Measurements from ENCODE around the gene DUSP18.
A peak's percentile ranks its signal among the peaks of the same experiment; 100 is the strongest.
"Not testable (repeated sequence)": the region's sequence is repeated elsewhere in the genome, so short reads cannot be mapped to it uniquely, and the experiment has no call there.

The DUSP18 gene

DNA sequence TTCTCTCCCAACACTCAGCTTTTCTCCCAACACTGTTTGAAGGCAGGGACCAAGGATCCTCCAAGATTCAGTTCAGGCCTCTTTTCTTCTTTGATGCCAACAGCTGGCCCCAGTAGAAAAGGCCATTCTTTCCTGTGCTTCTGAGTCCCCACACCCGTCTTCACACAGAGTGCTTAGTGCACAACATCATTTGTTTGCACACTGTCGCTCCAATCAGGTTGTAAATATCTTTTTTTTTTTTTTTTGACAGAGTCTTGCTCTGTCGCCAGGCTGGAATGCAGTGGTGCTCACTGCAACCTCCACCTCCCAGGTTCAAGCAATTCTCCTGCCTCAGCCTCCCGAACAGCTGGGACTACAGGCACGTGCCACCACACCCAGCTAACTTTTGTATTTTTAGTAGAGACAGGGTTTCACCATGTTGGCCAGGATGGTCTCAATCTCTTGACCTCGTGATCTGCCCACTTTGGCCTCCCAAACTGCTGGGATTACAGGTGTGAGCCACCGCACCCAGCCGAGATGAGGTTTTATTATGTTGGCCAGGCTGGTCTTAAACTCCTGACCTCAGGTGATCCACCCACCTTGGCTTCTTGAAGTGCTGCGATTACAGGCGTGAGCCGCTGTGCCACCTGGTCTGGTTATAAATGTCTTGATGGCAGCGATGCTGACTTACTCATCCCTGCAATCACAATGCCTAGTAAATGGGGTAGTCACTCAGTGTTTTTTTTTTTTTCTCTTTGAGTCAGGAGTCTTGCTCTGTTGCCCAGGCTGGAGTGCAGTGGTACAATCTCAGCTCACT, 12.4 kb upstream of the DUSP18 start:
- not testable (repeated sequence) for DNase-seq (ENCODE audit: low spot score)

DNA sequence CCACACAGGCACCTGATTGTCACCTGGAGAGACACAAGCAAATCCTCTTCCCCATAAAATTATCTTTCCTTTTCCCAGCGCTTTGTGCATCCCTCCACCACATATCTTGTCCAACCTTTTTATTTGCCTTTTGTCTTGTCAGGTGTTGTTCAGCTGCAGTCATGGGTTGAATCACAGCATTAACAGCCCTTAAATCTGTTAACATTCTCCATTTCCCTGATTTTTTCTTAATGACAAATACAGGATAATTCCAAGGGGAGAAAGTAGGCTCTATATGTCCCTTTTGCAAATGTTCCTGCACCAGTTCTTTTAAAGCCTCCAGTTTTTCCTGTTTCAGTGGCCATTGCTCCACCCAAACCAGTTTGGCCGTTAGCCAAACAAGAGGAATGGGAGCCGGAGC, 8.9 kb upstream of the DUSP18 start:
- DNase-seq (ENCODE audit: low spot score) = not testable (repeated sequence)

DNA sequence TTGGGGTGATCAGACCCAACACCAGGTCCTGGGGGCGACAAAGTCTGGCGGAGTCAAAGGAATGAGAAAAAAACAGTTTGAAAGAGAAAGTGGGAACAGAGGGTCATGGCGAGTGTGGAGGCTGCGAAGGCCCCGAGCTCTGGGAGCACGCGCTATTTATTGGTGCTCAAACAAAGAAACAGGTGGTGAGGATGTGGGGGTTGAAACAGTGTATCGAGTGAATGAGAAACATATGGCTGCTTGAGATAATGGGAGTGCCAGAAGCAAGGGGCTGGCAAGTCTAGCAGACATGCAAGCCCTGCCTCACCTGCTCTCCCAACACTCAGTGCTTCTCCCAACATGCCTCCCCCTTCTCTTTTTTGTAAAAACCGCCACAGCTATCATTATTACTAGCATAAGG, 7.8 kb upstream of the DUSP18 start:
- DNase-seq (ENCODE audit: low spot score) = no peak

DNA sequence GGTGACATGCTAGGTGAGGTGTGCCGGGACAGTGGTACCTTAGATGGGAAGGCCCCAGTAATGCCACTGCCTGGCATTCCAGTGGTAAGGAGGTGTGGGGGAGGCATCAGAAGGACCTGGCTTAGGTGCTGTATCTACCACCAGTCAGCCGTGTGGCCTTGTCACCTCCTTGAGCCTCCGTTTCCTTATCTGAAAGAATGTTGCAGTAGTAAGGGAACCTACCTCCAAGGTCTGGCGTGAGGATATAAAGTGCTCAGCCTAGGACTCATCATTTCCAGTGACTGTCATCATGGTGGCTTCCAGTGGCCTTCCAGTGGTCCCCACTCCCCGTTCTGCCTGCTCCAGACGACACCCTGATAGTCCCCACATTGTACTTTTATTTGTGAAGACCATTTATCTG, 6.8 kb upstream of the DUSP18 start:
- no peak for DNase-seq (ENCODE audit: low spot score)

DNA sequence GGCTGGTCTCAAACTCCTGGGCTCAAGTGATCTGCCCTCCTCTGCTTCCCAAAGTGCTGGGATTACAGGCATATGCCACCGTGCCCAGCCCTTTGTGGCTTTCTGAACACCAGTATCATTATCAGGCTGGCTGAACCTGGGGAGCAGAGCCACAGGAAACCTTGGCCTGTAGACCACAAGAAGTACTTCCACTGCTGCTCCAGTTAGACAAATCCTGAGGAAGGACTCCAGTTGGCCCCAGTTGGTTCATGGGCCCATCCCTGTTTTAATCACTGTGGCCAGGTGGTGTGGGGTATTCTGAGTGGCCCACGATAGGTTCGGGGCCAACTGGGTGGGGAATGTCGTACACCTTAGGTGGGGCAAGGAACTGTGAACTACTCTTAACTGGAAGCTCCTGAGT, 5.5 kb upstream of the DUSP18 start:
- DNase-seq (ENCODE audit: low spot score) = no peak

DNA sequence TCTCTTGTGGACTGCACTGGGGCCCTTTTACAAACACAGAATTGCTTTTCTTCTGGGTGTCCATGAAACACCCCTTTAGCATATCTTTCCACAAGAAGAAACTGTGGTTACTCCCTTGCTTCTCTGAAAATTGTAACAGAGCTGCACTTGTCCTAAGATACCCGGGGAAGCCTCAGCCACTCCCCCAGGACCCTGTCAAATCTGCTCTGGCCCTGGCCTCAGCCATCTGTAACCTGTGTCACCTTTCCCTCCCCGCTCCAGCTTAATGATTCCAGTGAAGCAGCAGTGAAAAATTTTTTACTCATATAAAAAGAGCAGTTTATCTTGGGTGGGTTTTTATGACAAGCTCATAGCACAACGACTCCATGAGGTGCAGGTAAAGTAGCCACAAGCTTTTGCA, 3.4 kb upstream of the DUSP18 start:
- no peak for DNase-seq (ENCODE audit: low spot score)

DNA sequence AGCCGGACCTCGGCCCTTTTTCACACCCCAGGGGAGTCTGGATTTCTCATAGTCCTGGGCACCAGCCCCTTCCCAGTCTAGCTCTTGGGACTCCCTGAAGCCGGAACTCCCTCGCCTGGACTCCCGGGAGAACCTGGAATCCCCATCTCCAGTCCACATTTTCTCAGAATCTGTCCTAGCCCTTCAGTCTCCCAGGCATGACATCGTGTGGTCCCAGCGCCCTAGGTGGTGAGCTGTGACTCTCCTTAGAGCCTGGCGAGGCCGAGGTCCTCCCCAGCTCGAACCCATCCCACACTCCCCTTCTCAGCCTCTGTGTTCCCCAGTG, 673 bp upstream of the DUSP18 start:
- no peak for DNase-seq (ENCODE audit: low spot score)

DNA sequence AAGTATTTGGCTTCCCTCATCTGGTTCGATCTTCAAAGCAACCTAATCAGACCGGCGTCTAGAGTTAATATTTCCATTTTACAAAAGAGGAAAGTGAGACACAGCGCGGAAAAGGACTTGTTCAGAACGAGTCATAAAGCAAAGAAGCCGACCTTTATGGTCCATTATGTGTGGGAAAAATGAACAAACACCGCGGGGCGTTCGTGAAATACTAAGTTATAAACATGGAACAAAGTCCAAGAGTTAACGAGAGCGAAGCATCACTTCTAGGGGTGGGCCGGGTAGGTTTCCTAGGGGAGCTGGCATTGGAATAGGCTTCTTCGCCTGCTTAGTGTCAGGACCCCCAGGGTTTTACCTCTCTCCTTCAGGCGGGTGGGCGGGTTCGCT, 575 bp downstream of the DUSP18 start:
- no peak for DNase-seq (ENCODE audit: low spot score)

DNA sequence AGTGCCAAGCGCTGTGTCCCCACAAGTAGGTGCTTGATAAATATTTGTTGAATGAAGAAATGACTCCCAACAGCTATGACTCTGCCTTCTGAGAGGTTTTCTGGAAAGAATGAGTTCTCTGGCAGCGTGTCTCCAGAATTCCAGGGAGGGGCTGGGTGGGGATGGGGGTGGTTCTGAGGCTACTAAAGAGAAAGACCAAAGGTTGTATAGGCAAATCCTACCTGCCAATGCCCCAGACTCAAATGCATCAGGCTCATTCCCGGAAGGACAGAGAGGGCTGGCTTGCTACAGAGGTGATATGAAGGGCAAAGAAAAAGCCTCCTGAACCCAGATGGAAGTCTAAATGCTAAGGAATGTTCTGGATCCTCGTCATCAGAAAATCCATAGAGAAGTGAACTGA, 1.9 kb downstream of the DUSP18 start:
- DNase-seq (ENCODE audit: low spot score) = no peak

DNA sequence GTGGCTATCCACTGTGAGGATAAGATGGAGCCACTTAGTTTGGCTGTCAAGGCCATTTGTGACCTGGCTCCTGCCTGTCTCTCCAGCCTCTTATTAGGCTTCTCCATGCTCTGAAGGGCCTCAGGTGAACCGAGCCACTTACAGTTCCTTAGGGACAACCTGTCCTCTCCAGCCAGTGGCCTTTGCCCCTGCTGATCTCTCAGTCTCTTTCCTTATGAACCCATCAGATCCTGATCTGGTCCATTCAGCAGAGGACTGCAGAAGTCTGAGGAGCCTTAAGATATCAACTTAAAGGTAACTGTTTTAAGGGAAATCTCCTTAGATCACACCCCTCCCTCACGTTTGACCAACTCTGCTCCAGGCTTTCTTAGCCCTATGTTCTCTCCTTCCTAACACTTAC, 2.4 kb downstream of the DUSP18 start:
- no peak for DNase-seq (ENCODE audit: low spot score)

DNA sequence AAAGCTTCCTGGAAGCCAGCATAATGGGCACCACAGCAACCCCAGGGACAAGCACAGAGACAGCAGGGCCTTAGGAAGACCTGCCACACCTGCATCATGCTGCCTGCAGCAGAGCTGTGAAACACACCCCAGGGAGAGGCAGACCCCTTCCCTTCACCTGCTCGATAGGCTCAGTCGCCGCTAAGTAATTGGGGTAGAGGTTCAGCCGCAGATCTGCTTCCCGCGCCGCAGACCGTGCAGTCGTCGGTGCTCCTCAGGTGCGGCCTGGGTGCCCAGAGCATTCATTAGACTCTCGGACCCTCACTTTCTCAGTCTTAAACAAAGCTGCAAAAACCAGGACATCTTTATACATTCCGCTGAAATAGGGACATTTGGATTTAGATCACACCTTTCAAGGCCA, 2.9 kb downstream of the DUSP18 start:
- no peak for DNase-seq (ENCODE audit: low spot score)

DNA sequence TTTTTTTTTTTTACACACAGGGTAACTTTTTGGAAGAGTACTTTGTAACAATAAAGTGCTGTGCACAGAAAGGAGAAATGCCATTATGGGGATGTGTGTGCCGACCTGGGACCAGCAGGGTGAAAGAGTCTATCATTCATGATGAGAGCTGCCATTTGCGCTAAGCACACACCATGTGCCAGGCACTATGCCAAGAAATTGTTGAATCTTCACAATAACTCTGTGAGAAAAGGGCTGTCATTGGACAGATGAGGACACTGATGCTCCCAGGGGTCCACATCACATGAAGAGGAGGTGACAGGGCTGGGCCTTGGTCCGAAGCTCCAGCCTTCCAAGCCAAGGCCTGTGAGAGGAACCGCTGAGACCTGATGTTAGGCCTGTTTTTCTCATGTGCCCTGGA, 5.6 kb downstream of the DUSP18 start:
- DNase-seq (ENCODE audit: low spot score) = no peak

DNA sequence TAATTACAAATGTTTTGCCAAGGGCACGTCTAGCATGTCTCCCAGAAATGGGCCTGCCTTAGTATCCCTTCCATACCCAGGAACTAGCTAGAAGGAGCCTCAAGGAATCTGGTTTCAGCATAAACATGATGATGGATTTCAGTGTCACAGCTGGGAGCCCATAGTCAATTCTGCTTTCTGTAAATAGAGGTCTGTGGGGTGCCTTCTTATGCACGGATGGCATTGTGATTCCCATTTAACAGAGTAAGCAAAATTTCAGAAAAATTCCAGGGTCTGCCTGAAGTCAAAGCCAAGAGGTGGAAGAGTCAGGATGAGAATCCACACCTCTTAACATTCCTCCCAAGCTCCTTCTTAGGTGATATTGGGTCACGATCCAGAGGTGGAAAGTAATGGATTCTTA, 12.1 kb downstream of the DUSP18 start:
- no peak for DNase-seq (ENCODE audit: low spot score)

DNA sequence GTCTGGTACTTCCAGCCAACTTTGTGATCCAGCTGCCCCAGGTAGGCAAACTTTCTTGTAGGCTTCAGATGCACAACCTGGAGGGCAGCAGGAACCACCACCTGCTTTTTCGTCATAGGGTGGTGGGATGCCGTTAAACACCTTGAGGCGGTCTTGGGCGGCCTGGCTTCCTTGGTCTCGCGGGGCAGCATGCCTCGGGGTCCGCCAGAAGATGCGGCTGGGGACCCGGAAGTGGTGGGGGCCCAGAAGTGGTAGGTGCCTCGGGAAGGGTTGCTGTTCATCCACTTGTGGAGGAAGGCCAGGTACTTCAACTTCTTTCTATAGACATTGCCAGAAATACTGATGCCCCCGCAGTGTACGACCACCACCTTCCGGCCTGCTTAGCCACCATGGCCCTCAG, 13.3 kb downstream of the DUSP18 start:
- DNase-seq (ENCODE audit: low spot score) = peak; percentile 32

DNA sequence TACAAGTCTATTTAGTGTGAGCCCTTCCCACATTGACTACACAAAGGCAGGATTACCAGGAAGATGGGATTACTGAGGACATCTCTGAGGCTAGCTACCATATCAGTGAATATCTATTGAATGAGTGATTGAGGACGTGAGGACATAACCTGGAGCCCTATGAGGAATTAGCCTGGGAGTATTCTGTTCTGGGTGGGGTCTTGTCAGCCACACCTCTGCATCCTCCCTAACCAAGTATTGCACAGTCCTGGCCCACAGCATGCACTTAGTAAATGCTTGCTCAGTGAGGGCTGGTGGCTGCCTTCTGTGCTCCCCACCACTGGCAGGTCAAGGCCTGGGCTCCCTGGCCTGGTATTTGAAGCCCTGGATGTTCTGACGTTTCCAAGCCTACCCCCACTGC, 14.8 kb downstream of the DUSP18 start:
- DNase-seq (ENCODE audit: low spot score) = no peak

DNA sequence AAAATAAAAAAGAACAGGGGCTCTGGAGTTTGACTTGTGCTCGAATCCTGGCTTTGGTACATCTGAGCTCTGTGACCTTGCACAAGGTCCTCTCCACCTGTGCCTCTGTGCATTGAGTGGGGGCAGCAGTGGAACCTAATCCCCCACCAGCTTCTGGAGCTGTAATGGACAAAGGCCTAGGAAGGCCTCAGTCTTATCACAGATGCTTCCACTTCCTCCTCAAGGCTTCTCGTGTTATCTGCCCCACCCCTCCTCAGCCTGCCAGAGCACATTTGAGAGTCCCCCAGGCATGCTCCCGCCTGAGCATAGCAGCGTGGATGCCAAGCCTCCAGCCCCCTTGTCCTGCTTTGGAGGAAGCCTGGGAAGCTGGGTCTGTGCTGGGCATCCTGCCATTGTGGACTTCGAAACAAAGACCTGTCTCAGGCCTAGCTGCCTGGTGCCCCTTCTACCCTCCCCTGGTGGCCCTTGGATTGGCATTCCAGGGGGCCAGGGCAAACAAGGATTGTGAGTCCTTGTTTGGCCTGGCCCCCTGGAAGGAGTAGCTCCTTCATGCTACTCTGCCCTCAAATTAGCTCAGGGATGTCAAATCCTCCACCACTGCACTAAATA, 17.1 kb downstream of the DUSP18 start:
- no peak for DNase-seq (ENCODE audit: low spot score)

DNA sequence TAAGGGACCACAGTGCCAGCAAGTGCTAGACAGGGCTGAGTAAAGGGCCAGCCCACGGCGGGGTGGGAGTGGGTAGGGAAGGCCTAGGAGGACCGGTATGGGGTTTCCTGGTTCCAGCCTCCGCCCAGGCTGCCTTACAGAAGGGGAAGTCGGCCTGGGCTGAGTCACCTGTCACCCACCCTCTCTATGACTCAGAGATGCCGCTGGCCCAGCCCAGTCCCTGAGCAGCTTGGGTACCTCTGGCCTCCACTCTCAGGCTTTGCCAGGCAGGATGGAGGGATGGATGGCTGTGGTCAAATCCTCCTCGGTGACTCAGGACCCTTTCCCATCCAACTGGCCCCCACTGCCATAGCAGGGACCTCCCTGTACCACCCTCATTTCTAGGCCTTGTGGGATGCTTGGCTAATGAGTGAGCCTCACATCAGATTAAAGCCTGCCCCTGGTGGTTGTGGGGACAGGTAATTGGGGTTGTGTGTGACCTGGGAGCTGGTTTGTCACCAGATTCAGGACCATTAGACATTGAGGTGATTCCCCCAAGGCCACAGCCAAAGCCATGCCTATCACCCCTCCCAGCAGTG, 18.2 kb downstream of the DUSP18 start:
- DNase-seq (ENCODE audit: low spot score) = no peak

DNA sequence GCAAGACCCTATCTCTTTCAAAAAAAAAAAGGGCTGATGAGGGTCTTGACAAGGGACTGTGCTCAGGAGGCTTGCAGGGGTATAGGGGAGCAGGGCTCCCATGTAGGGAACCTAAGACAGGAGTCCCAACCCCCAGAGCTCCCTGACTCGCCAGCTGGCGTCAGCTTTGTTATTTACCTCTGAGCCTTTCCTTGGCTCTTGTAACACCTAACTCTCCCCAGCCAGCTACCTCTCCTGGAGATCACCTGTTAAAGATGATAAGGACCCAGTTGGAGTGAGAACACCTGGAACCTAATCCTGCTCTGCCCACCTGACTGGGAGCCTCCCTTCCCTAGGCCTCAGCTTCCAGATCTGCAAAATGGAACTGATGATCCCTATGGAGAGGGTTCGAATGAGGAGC, 18.9 kb downstream of the DUSP18 start:
- no peak for DNase-seq (ENCODE audit: low spot score)

DNA sequence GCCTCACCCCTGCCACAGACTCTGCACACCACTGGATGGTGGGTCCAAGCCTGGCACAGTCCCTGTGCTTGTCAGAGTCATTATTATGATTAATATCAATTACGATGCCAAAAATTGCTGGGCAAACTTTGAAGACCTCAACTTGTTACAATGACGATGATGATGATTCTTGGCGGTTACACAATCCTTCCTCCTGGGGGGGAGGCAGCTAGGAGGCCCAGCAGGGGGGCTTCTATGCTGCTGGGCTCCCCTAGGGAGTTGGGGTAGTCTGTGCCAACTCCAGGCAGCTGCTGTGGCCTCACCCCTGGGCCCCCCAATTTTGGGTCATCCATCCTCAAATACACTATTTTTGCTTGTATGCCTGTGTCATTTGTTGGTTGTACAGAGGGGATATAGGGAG, 20.1 kb downstream of the DUSP18 start:
- DNase-seq (ENCODE audit: low spot score) = no peak

DNA sequence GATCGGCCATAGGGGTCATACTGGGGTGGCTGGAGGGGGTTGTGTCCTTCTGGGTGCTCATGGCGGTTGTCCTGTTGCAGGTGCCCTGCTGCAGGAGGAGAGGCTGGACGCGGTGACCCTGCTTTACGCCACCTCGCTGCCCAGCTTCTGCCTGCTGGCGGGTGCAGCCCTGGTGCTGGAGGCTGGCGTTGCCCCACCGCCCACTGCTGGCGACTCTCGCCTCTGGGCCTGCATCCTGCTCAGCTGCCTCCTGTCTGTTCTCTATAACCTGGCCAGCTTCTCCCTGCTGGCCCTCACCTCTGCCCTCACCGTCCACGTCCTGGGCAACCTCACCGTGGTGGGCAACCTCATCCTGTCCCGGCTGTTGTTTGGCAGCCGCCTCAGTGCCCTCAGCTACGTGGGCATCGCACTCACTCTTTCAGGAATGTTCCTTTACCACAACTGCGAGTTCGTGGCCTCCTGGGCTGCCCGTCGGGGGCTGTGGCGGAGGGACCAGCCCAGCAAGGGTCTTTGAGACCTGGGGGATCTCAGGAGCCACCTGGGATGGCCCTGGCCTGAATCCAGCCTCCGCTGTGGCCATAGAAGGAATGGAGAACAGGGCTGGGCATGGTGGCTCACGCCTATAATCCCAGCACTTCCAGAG, 21.0 kb downstream of the DUSP18 start:
- no peak for DNase-seq (ENCODE audit: low spot score)

DNA sequence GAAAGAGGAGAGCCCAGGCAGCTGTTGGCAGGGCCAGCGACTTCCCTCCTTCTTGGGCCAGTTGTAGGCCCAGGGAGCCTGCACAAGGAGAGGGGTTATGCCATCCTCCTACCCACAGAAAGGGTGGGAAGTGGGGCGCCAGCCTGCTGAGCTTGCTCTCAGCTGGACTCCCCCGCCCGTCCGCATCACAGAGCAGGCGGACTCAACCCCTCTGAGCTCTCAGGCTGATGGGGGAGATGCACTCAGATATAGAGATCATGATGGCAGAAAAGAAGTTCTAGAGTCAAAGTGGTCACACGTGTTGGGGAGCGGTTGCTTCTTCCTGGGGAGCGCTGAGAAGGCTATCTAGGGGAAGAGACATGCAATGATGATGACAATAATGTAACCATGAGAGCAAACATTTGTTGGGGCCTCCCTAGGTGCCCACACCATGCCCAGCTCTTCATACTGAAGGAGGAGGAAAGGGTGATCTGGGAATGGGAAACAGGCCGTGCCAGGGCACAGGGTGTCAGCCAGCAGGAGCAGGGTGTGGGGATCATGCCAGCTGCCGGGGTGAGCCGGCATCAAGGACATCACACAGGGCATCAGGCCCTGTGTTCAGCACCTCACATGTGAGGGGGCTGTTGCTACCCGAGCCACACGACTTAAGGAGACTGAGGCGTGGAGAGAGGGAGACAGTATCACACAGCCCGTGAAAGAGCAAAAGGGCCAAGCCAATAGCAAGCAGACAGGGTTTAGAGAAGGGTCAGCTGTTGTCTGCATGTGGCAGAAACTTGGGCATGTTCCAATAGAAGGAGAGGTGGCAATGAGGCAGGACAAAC, 24.4 kb downstream of the DUSP18 start:
- no peak for DNase-seq (ENCODE audit: low spot score)

DNA sequence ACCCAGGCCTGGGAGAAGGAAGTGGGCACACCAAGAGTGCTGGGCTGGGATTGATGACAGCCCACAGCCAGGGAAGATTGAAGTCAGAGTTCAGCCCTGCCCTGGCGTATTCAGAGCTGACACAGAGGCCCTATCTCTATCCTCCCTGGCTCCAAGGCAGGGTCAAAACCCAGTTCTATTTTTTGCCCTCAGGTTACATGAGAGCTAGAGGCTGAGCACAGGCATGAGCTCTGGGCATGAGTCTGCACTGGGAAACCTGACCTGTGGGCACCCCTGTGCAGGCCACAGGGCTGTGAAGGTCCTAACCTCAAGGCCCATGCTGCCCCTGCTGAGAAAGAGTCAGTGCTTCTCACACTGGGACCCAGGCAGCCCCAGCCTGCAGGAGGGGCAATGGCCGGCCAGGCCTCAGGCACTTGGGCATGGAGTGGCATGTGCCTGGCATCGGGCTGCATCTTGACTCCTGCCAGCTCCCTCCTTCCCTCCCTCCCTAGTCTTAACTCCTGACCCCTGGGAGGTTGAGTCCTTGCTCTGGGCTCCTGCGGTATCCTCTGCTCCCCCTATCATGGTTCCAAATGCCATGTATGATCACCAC, 26.7 kb downstream of the DUSP18 start:
- DNase-seq (ENCODE audit: low spot score) = no peak
